ENCODE measurements around the gene SGSM2. TPM values are rescaled to one million over a fixed set of nuclear protein-coding genes. Genes with fewer than 3 reads are reported as not detected.

SGSM2 gene
- total RNA-seq, 4 donors from 2014 or later: 41.0 to 148 (median 70.0) TPM

GRCh38 chr17:2393174-2393953 lies 56.1 kb downstream of the SGSM2 start:
- 0% methylated on average over 48 of the region's 99 CpGs; no CpG with 5 or more reads in 1 of the 2 donors for WGBS, 2 donors (ENCODE audit: low coverage in 1 of 2)
- H3K27me3 ChIP-seq: no peaks in the 10 kb centered on the region
- TF ChIP-seq POLR2AphosphoS5 (IDR thresholded peaks at IDR 0.05): peak in 2 of 3 donors; percentile 45 to 79
- no peak for TF ChIP-seq EP300 (IDR thresholded peaks at IDR 0.05; ENCODE audit: low read depth)
- TF ChIP-seq POLR2A (IDR thresholded peaks at IDR 0.05): peak; percentile 44
- no peak for TF ChIP-seq CTCF (IDR thresholded peaks at IDR 0.05)
- H3K9me3 ChIP-seq: no peaks in the 10 kb centered on the region
- in situ Hi-C loops (cut with MboI; ENCODE audit: low pct_ligation_motif_present in 1 of 4, low pct_unique_long_range_greater_than_20kb in 1 of 4, low sequenced_read_pairs in 3 of 4) (no loop called here), intact Hi-C loops (cut with DNase I; ENCODE audit: low total_unique reads) (no loop called here)
- H3K4me3 ChIP-seq: peak overlapping the region; percentile 74 to 86 (median 79)
- peaks cover 60 to 70% (median 63%) of the 10 kb centered on the region in 4 donors for H3K4me1 ChIP-seq
- H3K36me3 ChIP-seq: no peaks in the 10 kb centered on the region
- peak overlapping the region; percentile 98 to 100 (median 100) for H3K27ac ChIP-seq
- peak; percentile 94 for DNase-seq

DNA sequence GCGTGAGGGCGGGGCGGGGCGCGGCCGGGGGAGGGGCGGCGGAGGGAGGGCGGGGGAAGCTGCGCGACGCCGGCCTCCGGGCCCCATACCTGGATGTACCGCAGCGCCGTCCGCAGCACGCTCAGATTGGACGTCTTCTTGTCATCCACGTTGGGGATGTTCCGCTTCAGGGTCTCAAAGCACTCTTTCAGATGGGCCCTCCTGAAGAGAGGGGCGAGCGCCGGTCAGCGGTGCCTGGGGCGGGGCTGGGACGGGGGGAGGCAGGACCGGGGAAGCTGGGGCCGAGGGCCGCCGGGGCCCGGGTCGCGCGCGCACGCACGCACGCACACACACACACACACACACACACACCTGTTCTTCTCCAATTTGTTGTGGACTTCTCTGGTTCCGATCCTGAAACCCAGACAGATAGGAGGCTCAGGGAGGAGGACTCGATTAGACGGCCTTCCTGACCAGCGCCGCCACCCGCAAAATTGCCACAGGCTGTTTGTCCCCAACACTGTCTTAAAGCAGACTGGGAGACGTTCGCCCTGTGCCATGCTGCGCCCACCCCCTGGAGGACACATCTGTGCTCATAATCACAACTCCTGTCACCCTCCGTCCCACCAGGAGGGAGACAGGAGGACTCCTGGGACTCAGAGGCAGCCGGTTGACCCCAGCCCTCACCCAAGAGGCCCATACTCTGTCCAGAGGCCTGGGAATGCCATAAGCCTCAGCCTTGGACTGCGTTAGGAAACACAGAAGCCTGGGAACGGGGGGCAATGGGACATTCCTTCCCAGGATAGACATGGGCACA lies 56.9 kb downstream of the SGSM2 start:
- peaks cover 63 to 78% (median 69%) of the 10 kb centered on the region in 4 donors for H3K4me1 ChIP-seq
- no peaks in the 10 kb centered on the region for H3K36me3 ChIP-seq
- TF ChIP-seq POLR2AphosphoS5 (IDR thresholded peaks at IDR 0.05): no peak
- no peak for TF ChIP-seq CTCF (IDR thresholded peaks at IDR 0.05)
- TF ChIP-seq EP300 (IDR thresholded peaks at IDR 0.05; ENCODE audit: low read depth): no peak
- TF ChIP-seq POLR2A (IDR thresholded peaks at IDR 0.05): no peak
- peak overlapping the region; percentile 98 to 100 (median 100) for H3K27ac ChIP-seq
- intact Hi-C loops (cut with DNase I; ENCODE audit: low total_unique reads): no loop called here
- H3K27me3 ChIP-seq: no peaks in the 10 kb centered on the region
- H3K4me3 ChIP-seq: peak overlapping the region in 3 of 4 donors; percentile 74 to 86 (median 77)
- DNase-seq: peak; percentile 44
- H3K9me3 ChIP-seq: no peaks in the 10 kb centered on the region
- 27% methylated on average over 30 of the region's 53 CpGs; no CpG with 5 or more reads in 1 of the 2 donors for WGBS, 2 donors (ENCODE audit: low coverage in 1 of 2)
- in situ Hi-C loops (cut with MboI; ENCODE audit: low pct_ligation_motif_present in 1 of 4, low pct_unique_long_range_greater_than_20kb in 1 of 4, low sequenced_read_pairs in 3 of 4): no loop called here

DNA sequence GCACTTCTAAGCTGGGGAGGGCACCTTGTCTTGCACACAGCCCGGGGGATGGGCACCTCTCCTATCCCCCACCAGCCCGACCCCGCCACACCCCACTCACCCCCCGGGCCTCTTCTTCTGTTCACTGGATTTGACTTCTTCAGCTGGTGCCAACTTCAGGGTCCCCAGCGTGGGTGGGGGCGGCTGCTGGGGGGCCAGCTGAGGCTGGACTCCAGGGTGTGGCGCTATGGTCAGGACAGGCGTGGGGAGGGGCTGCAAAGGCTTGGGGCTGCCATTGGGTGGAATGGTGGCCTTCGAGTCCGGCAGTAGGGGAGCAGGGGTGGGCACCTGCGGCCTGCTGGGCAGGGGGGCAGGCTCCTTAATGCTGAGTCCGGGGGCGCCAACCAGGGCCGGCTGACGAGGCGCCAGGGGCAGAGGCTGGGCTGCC lies 57.5 kb downstream of the SGSM2 start:
- in situ Hi-C loops (cut with MboI; ENCODE audit: low pct_ligation_motif_present in 1 of 4, low pct_unique_long_range_greater_than_20kb in 1 of 4, low sequenced_read_pairs in 3 of 4) (no loop called here), intact Hi-C loops (cut with DNase I; ENCODE audit: low total_unique reads) (no loop called here)

More for the DNA sequence above, 57.5 kb downstream of the SGSM2 start:
- Histone ChIP-seq H3K36me3 (no peaks in the 10 kb centered on the region), H3K27ac (peak overlapping the region; percentile 98 to 100 (median 100)), H3K4me3 (no peak overlapping the region), H3K4me1 (peaks cover 63 to 80% (median 71%) of the 10 kb centered on the region in 4 donors), H3K27me3 (no peaks in the 10 kb centered on the region), H3K9me3 (no peaks in the 10 kb centered on the region)
- 92 to 100% methylated on average over 1 to 16 of the region's 16 CpGs for WGBS, 2 donors (ENCODE audit: low coverage in 1 of 2)
- no peak for DNase-seq
- TF ChIP-seq POLR2AphosphoS5 (IDR thresholded peaks at IDR 0.05) (no peak), CTCF (IDR thresholded peaks at IDR 0.05) (no peak), POLR2A (IDR thresholded peaks at IDR 0.05) (no peak), EP300 (IDR thresholded peaks at IDR 0.05; ENCODE audit: low read depth) (no peak)
